Vagina (tissue), 2 donors: ENCODE data around the gene SLC39A11.

Experiments used
- CTCF ChIP-seq, 3 experiments: fragments of 450-650 bp in 2 of 3; fragments of 200-600 bp in 1 of 3; sonication (generic) in 1 of 3; IDR thresholded peaks; one replicate each; pipeline ENCODE4 v1.5.1; 2017 to 2019; ENCODE audit warnings: antibody characterized with exemption in 3 of 3, mild to moderate bottlenecking in 2 of 3, moderate library complexity in 2 of 3
- POLR2A ChIP-seq, 2 donors: fragments of 450-650 bp; IDR thresholded peaks; one replicate each; pipeline ENCODE4 v1.6.1; 2017; ENCODE audit warnings: antibody characterized with exemption in 2 of 2, mild to moderate bottlenecking in 2 of 2, moderate library complexity in 2 of 2
- POLR2AphosphoS5 ChIP-seq, 2 donors: sonication (generic); formaldehyde crosslinking; IDR thresholded peaks; one replicate each; pipeline ENCODE4 v1.9.0; 2017; ENCODE audit warnings: antibody characterized with exemption in 2 of 2, mild to moderate bottlenecking in 2 of 2, low read depth in 1 of 2; ENCODE audit not compliant: insufficient read depth in 1 of 2

- TF ChIP-seq CTCF (IDR thresholded peaks at IDR 0.05) (no peak), POLR2AphosphoS5 (IDR thresholded peaks at IDR 0.05; ENCODE audit: insufficient read depth in 1 of 2, low read depth in 1 of 2) (no peak), POLR2A (IDR thresholded peaks at IDR 0.05) (no peak)
Observed at GRCh38 chr17:72869630-72870029, 222.9 kb downstream of the SLC39A11 start.
